Endothelial cell of umbilical vein (primary cell): ENCODE measurements around the gene CCZ1.
"Not testable (repeated sequence)": the region's sequence is repeated elsewhere in the genome, so short reads cannot be mapped to it uniquely, and the experiment has no call there.

ENCODE experiments used
- CTCF ChIP-seq, 2 donors: IDR thresholded peaks; 1 replicate in 1 of 2; 2 replicates in 1 of 2; pipeline ENCODE4 v1.5.1; 2011; ENCODE audit warnings: low read length in 2 of 2, mild to moderate bottlenecking in 2 of 2, moderate library complexity in 2 of 2, control low read depth in 1 of 2, inconsistent platforms in 1 of 2, low read depth in 1 of 2; ENCODE audit not compliant: insufficient read depth in 1 of 2; ENCODE audit errors: extremely low read depth in 1 of 2
- EZH2 ChIP-seq: IDR thresholded peaks from 2 replicates; pipeline ENCODE4 v1.6.1; 2012; ENCODE audit warnings: borderline replicate concordance, low read depth, mild to moderate bottlenecking, moderate library complexity, low read length, inconsistent platforms; ENCODE audit not compliant: severe bottlenecking
- MAX ChIP-seq: IDR thresholded peaks from 2 replicates; pipeline ENCODE4 v1.6.1; 2011; ENCODE audit not compliant: insufficient read depth, insufficient read length
- MYC ChIP-seq: IDR thresholded peaks from one replicate; pipeline ENCODE4 v1.6.1; 2011; ENCODE audit warnings: mild to moderate bottlenecking, low read depth, low read length
- POLR2A ChIP-seq: IDR thresholded peaks from 2 replicates; pipeline ENCODE4 v1.6.1; 2012; ENCODE audit warnings: low read depth, mild to moderate bottlenecking, control low read depth, low read length
- POLR2AphosphoS5 ChIP-seq: IDR thresholded peaks from 2 replicates; pipeline ENCODE4 v1.6.1; 2012; ENCODE audit warnings: low read depth, mild to moderate bottlenecking, control low read depth, low read length, moderate library complexity; ENCODE audit not compliant: insufficient read depth

GRCh38 chr7:5884431-5884830 is 14.1 kb upstream of the CCZ1 start:
- not testable (repeated sequence) for TF ChIP-seq EZH2; CTCF (IDR thresholded peaks at IDR 0.05; ENCODE audit: extremely low read depth in 1 of 2, insufficient read depth in 1 of 2, low read depth in 1 of 2, low read length in 2 of 2); POLR2A; MYC; POLR2AphosphoS5; MAX
